Fibroblast of villous mesenchyme (primary cell): ENCODE results near the gene CORO2A. TPM values are rescaled to one million over a fixed set of nuclear protein-coding genes. Genes with fewer than 3 reads are reported as not detected.

ENCODE experiments used
- DNase-seq: peaks from one replicate; pipeline ENCODE4 v3.0.0-alpha.2; 2010; ENCODE audit warnings: low read depth
- H3K4me3 ChIP-seq: 2 replicates; pipeline ENCODE4 v1.5.1; 2011; ENCODE audit warnings: low read depth, mild to moderate bottlenecking, low read length
- CTCF ChIP-seq: IDR thresholded peaks from 2 replicates; pipeline ENCODE4 v1.5.1; 2012; ENCODE audit warnings: low read depth, mild to moderate bottlenecking, low read length; ENCODE audit not compliant: insufficient read depth
- total RNA-seq: library from RNA; depleted of rRNA; stranded (reverse); fragments of >200 nt; gene quantifications from 2 replicates; pipeline ENCODE4 v1.2.3, GENCODE V29; 2012

Gene CORO2A
- total RNA-seq, 1 donor, result 2.2 TPM

DNA sequence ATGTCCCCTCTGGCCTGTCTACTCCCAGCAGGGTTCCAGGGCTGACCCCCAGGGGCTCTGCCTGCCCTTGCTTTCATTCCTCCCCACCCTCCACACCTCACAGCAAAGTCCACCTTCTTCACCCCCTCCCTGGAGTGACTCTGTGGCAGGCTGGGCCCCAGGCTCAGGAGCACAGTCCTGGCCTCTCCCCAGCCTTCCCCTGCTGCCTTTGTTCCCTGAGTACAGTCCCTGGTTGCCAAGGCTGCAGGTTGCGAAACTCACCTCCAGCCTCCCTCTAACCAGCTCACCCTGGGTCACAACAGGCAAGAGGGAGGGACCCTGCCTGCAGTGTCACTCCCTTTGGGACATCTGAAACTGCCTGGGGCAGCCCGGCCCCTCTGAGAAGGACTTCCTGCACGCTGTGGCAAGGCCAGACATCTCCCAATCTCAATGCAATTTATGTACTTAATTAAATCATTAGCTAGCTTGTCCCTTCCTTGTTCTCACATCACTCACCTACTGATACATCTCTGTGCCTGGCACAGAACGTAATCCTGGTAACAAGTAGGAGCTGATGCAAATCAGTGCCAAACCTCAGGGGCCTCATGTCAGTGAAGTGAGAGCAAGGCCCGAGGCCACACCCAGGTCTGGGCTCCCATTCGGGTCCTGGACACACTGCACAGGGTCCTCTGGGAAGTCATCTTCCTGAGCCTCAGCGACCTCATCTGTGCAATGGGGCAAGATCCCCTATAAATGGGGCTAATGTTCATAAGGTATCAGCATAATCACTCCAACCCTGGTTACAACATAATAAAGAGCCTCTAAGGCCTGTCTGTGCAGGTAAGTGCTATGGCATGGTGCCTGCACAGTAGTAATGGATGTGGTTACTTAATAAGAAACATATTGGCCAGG, 46.1 kb downstream of the CORO2A start:
- H3K4me3 ChIP-seq, result no peak overlapping the region
- DNase-seq, result peak; percentile 58
- no peak for TF ChIP-seq CTCF

DNA sequence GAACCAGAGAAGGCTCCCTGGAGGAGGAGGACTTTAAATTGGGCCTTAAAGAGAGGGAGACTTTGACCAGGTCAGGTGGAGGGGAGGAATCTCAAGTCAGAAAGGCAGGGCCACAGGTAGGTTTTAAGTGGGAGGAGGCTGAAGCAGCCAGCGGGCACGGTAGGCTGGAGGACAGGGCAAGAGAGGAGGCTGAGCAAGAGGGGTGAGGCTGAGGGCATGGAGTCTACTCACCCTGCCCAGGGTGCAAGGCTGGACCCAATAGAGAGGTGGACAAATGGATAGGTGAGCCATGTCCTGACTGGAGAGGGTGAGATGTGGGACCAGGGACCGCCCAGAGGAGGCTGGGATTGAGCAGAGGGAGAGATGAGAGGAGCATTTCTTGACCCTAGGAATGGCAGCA, 47.8 kb downstream of the CORO2A start:
- H3K4me3 ChIP-seq, result no peak overlapping the region
- no peak for DNase-seq
- no peak for TF ChIP-seq CTCF

GRCh38 chr9:98144076-98144475, 48.4 kb downstream of the CORO2A start:
- no peak for DNase-seq
- TF ChIP-seq CTCF, result no peak
- H3K4me3 ChIP-seq, result no peak overlapping the region

- no peak for TF ChIP-seq CTCF
- no peak overlapping the region for H3K4me3 ChIP-seq
- DNase-seq, result no peak
Measured at GRCh38 chr9:98142925-98143481, 49.4 kb downstream of the CORO2A start.

DNA sequence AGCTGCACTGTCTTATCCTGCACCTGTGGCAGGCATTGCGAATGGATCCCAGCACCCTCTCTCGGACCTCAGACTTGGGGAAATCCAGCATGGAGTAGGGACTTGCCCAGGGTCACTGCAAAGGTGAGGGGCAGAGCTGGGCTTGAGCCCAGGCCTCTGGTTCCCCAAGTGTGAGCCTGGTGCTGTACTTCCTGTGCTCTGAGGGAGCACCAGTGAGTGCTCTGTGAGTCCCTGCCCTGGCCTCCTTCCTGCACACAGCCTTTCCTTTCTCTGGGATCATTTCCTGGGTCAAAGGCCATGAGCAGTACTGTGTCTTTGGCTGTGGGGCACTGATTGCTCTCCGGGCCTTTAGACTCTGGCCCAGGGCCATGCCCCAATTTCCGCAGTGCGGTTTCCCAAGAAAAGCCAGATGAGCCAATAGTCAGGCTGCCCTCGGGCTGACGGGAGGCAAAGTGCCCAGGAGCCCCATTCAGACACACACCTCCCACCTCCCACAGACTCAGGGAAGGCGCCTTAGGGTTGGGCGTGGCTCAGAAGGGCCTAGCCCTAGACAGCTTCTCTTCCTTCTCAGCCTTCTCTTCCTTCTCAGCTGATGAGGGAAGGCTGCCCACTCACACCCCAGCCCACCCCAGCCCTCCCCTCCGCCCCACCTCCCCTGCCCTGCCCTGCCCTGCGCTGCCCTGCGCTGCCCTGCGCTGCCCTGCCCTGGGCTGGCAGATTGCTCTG, 50.1 kb downstream of the CORO2A start:
- no peak for DNase-seq
- no peak overlapping the region for H3K4me3 ChIP-seq
- no peak for TF ChIP-seq CTCF

GRCh38 chr9:98140503-98140902, 51.9 kb downstream of the CORO2A start:
- DNase-seq, result no peak
- no peak overlapping the region for H3K4me3 ChIP-seq
- TF ChIP-seq CTCF, result no peak
